Glomerular endothelial cell (primary cell): Measurements from ENCODE around the gene ALKBH8. TPM values are rescaled to one million over a fixed set of nuclear protein-coding genes. Genes with fewer than 3 reads are reported as not detected.
A peak's percentile ranks its signal among the peaks of the same experiment; 100 is the strongest.
"Not testable (repeated sequence)": the region's sequence is repeated elsewhere in the genome, so short reads cannot be mapped to it uniquely, and the experiment has no call there.

ENCODE experiments used
- DNase-seq: peaks from one replicate; pipeline ENCODE4 v3.0.0-alpha.2; 2011; ENCODE audit warnings: low read depth, low spot score; ENCODE audit errors: extremely low read depth
- total RNA-seq: library from RNA; depleted of rRNA; stranded (reverse); fragments of >200 nt; gene quantifications from 2 replicates; pipeline ENCODE4 v1.2.3, GENCODE V29; 2015

The ALKBH8 gene
- total RNA-seq, 1 donor from 2014 or later, result 3.6 TPM

- no peak for DNase-seq
Measured at GRCh38 chr11:107508858-107509244, 56.7 kb downstream of the ALKBH8 start.

GRCh38 chr11:107508201-107508857, 57.2 kb downstream of the ALKBH8 start:
- DNase-seq, result no peak

- no peak for DNase-seq
Measured at GRCh38 chr11:107505647-107506225, 59.8 kb downstream of the ALKBH8 start.

- no peak for DNase-seq
Measured at GRCh38 chr11:107504981-107505380, 60.6 kb downstream of the ALKBH8 start.

- no peak for DNase-seq
Measured at GRCh38 chr11:107501713-107502112, 63.8 kb downstream of the ALKBH8 start.

- not testable (repeated sequence) for DNase-seq
Measured at GRCh38 chr11:107497371-107497770, 68.2 kb downstream of the ALKBH8 start.

- DNase-seq, result peak; percentile 7
Measured at GRCh38 chr11:107496011-107496410, 69.5 kb downstream of the ALKBH8 start.

GRCh38 chr11:107494055-107494454, 71.5 kb downstream of the ALKBH8 start:
- no peak for DNase-seq

- no peak for DNase-seq
Measured at GRCh38 chr11:107493117-107493516, 72.4 kb downstream of the ALKBH8 start.

- no peak for DNase-seq
Measured at GRCh38 chr11:107490836-107491235, 74.7 kb downstream of the ALKBH8 start.

GRCh38 chr11:107482234-107482633, 83.3 kb downstream of the ALKBH8 start:
- no peak for DNase-seq

- no peak for DNase-seq
Measured at GRCh38 chr11:107478922-107479321, 86.6 kb downstream of the ALKBH8 start.

GRCh38 chr11:107477820-107478219, 87.7 kb downstream of the ALKBH8 start:
- no peak for DNase-seq

GRCh38 chr11:107473792-107474191, 91.7 kb downstream of the ALKBH8 start:
- DNase-seq, result no peak

GRCh38 chr11:107472966-107473365, 92.6 kb downstream of the ALKBH8 start:
- DNase-seq, result no peak

- DNase-seq, result no peak
Measured at GRCh38 chr11:107468596-107468995, 96.9 kb downstream of the ALKBH8 start.

GRCh38 chr11:107467696-107468095, 97.8 kb downstream of the ALKBH8 start:
- DNase-seq, result no peak

- DNase-seq, result not testable (repeated sequence)
Measured at GRCh38 chr11:107466275-107466866, 99.2 kb downstream of the ALKBH8 start.

GRCh38 chr11:107457558-107458271, 107.8 kb downstream of the ALKBH8 start, which contains the start of gene CWF19L2:
CWF19L2 (minus strand) TSS chr11:107457825; CDS start chr11:107457816, 9 bp downstream.
- DNase-seq, result peak; percentile 87

- DNase-seq, result no peak
Measured at GRCh38 chr11:107457205-107457557, 108.4 kb downstream of the ALKBH8 start.

- no peak for DNase-seq
Measured at GRCh38 chr11:107453594-107454286, 111.8 kb downstream of the ALKBH8 start.
